C4-2B (cell line): ENCODE measurements around the gene SMIM10L2A.

Experiments
- ZFX ChIP-seq: fragments of 450-650 bp; IDR thresholded peaks from 2 replicates; pipeline ENCODE4 v1.6.1; 2017
- TF ChIP-seq, protein P1 (sequence below): fragments of 450-650 bp; conservative IDR thresholded peaks from 2 replicates; pipeline ENCODE4 v1.5.1; 2017; ENCODE audit warnings: mild to moderate bottlenecking

DNA sequence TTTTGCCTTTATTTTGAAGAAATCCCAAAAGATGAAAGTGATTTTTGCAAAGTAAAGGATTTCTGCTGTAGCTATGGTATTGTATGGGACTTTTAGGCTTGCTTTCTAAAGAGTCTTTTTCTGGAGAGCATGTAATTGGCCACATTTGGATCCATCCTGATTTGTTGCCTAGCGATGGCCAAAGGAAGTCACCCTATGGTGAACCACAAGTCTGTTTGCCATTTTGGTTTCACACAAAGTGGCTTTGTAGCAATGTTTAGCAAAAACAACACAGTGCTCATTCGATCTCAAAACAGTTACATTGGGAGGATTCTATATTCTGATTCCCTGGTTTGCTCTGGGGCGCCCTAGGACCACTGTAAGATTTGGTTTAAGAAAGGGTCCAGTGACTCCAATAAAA is 54.6 kb downstream of the SMIM10L2A start:
- TF ChIP-seq, protein P1, sequence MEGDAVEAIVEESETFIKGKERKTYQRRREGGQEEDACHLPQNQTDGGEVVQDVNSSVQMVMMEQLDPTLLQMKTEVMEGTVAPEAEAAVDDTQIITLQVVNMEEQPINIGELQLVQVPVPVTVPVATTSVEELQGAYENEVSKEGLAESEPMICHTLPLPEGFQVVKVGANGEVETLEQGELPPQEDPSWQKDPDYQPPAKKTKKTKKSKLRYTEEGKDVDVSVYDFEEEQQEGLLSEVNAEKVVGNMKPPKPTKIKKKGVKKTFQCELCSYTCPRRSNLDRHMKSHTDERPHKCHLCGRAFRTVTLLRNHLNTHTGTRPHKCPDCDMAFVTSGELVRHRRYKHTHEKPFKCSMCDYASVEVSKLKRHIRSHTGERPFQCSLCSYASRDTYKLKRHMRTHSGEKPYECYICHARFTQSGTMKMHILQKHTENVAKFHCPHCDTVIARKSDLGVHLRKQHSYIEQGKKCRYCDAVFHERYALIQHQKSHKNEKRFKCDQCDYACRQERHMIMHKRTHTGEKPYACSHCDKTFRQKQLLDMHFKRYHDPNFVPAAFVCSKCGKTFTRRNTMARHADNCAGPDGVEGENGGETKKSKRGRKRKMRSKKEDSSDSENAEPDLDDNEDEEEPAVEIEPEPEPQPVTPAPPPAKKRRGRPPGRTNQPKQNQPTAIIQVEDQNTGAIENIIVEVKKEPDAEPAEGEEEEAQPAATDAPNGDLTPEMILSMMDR = no peak
- TF ChIP-seq ZFX = no peak
